A673 (cell line): Measurements from ENCODE around the gene GATA6.

Experiments used
- EZH2 ChIP-seq: fragments of 200-600 bp; sonication (generic); IDR thresholded peaks from 2 replicates; pipeline ENCODE4 v1.6.1; 2017; ENCODE audit warnings: borderline replicate concordance, low read depth, mild to moderate bottlenecking, mixed read lengths, antibody characterized with exemption, low read length; ENCODE audit not compliant: poor library complexity, severe bottlenecking
- TF ChIP-seq, protein P1 (sequence below): fragments of 300-800, 200-600 bp; sonication (generic); conservative IDR thresholded peaks from 2 replicates; pipeline ENCODE4 v1.5.1; 2017; ENCODE audit warnings: low read depth, mild to moderate bottlenecking, antibody characterized with exemption, low read length, moderate library complexity, mixed read lengths

DNA sequence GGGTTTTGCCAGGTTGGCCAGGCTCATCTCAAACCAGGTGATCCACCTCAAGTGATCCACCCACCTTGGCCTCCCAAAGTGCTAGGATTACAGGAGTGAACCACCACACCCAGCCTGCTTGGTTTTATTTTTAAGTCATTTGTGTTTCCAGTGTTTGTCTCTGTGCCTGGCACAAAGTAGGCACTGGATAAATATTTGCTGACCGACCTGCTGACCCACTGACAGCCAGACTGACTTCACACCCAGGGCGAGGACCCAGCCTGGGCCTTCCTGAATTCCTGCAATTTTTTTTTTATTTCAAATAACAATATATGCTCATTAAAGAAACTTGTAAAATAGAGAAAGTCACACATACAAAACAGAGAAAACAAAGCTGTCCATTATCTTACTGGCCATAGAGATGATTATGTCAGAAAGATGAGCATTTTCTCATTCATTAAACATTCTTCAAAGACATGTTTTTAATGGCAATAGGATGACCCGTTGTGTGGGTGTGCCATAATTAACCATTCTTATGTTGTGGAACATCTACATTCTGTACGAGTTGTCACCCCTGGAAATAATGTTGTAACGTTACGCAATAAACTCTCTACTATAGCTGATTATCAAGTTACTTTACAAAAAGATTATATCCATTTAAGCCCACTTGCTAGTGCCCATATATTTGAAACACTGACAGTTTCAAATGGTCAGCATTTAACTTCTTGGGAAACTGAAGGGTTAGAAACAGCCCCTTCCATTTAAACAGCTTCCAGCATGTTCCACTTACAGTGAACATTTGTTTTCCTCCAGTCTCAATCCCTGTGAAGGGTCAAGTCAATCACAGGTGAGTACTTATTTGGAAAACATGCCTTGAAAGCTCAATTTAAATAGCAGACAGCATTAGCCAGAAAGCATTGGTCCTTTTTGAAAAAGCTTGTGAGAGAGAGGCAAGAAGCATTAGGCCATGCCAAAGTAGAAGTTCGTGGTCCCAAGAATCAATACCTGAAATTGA, 25.7 kb upstream of the GATA6 start:
- TF ChIP-seq, protein P1, sequence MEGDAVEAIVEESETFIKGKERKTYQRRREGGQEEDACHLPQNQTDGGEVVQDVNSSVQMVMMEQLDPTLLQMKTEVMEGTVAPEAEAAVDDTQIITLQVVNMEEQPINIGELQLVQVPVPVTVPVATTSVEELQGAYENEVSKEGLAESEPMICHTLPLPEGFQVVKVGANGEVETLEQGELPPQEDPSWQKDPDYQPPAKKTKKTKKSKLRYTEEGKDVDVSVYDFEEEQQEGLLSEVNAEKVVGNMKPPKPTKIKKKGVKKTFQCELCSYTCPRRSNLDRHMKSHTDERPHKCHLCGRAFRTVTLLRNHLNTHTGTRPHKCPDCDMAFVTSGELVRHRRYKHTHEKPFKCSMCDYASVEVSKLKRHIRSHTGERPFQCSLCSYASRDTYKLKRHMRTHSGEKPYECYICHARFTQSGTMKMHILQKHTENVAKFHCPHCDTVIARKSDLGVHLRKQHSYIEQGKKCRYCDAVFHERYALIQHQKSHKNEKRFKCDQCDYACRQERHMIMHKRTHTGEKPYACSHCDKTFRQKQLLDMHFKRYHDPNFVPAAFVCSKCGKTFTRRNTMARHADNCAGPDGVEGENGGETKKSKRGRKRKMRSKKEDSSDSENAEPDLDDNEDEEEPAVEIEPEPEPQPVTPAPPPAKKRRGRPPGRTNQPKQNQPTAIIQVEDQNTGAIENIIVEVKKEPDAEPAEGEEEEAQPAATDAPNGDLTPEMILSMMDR: no peak
- TF ChIP-seq EZH2: no peak
